Osteoblast (primary cell): ENCODE measurements around the gene WFDC9. TPM values are rescaled to one million over a fixed set of nuclear protein-coding genes. Genes with fewer than 3 reads are reported as not detected.

ENCODE experiments used
- DNase-seq: peaks from one replicate; pipeline ENCODE4 v3.0.0; 2011; ENCODE audit warnings: low spot score, mixed read lengths; ENCODE audit not compliant: insufficient read length; ENCODE audit errors: missing footprints
- H2AFZ ChIP-seq: 2 replicates; pipeline ENCODE4 v1.6.0; 2011; ENCODE audit warnings: mild to moderate bottlenecking, low read length
- H3K27ac ChIP-seq: 2 replicates; pipeline ENCODE4 v1.5.1; 2011; ENCODE audit warnings: mild to moderate bottlenecking, low read depth, low read length, moderate library complexity
- H3K27me3 ChIP-seq: 2 replicates; pipeline ENCODE4 v1.6.0; 2012; ENCODE audit warnings: mild to moderate bottlenecking, control low read depth, inconsistent platforms, low read length, moderate library complexity; ENCODE audit not compliant: insufficient read depth
- H3K36me3 ChIP-seq: 2 replicates; pipeline ENCODE4 v1.5.1; 2011; ENCODE audit warnings: mild to moderate bottlenecking, low read length, control low read depth, moderate library complexity; ENCODE audit not compliant: insufficient read depth
- H3K4me1 ChIP-seq: 2 replicates; pipeline ENCODE4 v1.5.1; 2011; ENCODE audit warnings: mild to moderate bottlenecking, low read length, control low read depth, moderate library complexity; ENCODE audit not compliant: insufficient read depth
- H3K4me2 ChIP-seq: 2 replicates; pipeline ENCODE4 v1.6.0; 2011; ENCODE audit warnings: mild to moderate bottlenecking, low read length; ENCODE audit not compliant: insufficient read depth
- H3K4me3 ChIP-seq: fragments of 200-600 bp; sonication (generic); 3 replicates; pipeline ENCODE4 v1.5.1; 2012; ENCODE audit warnings: mild to moderate bottlenecking, low read length, inconsistent platforms; ENCODE audit not compliant: insufficient read depth
- H3K79me2 ChIP-seq: 2 replicates; pipeline ENCODE4 v1.6.0; 2012; ENCODE audit warnings: mild to moderate bottlenecking, low read length, control low read depth, inconsistent platforms; ENCODE audit not compliant: insufficient read depth
- H3K9me3 ChIP-seq: 2 replicates; pipeline ENCODE4 v1.5.1; 2011; ENCODE audit warnings: low read depth, low read length, control low read depth
- H4K20me1 ChIP-seq: 2 replicates; pipeline ENCODE4 v1.6.0; 2012; ENCODE audit warnings: mild to moderate bottlenecking, low read length, control low read depth; ENCODE audit not compliant: insufficient read depth
- total RNA-seq: library from RNA; depleted of rRNA; stranded (reverse); fragments of >200 nt; gene quantifications from 2 replicates; pipeline ENCODE4 v1.2.3, GENCODE V29; 2012
- TF ChIP-seq, protein P1 (sequence below): IDR thresholded peaks from 2 replicates; pipeline ENCODE4 v1.5.1; 2011; ENCODE audit warnings: mild to moderate bottlenecking, low read depth, low read length, moderate library complexity; ENCODE audit errors: extremely low read depth

Gene WFDC9
- total RNA-seq, 1 donor = not detected

DNA sequence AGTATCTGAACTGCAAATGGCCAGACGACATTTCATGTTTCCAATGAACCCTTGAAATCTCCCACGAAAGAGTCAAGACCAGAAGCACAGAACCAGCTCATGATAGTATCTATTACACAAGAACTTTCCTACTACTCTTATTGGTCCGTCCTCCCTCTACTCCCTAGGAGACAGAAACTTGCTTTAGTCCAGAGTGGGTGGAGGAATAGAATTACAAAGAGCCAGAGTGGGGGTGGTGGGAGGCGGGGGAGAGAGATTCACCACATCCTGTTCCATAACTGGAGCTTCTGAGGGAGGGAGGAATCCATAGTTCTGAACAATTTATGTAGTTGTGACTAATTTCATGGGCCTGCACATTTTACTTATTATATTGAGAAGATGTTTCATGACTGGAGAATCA lies 20.0 kb downstream of the WFDC9 start:
- peak overlapping the region; percentile 80 for H2AFZ ChIP-seq
- peak overlapping the region; percentile 47 for H3K4me2 ChIP-seq
- no peaks in the 10 kb centered on the region for H3K79me2 ChIP-seq
- peak; percentile 42 for DNase-seq
- TF ChIP-seq, protein P1, sequence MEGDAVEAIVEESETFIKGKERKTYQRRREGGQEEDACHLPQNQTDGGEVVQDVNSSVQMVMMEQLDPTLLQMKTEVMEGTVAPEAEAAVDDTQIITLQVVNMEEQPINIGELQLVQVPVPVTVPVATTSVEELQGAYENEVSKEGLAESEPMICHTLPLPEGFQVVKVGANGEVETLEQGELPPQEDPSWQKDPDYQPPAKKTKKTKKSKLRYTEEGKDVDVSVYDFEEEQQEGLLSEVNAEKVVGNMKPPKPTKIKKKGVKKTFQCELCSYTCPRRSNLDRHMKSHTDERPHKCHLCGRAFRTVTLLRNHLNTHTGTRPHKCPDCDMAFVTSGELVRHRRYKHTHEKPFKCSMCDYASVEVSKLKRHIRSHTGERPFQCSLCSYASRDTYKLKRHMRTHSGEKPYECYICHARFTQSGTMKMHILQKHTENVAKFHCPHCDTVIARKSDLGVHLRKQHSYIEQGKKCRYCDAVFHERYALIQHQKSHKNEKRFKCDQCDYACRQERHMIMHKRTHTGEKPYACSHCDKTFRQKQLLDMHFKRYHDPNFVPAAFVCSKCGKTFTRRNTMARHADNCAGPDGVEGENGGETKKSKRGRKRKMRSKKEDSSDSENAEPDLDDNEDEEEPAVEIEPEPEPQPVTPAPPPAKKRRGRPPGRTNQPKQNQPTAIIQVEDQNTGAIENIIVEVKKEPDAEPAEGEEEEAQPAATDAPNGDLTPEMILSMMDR = no peak
- peaks cover 21% of the 10 kb centered on the region for H3K4me1 ChIP-seq
- H3K27ac ChIP-seq = peak overlapping the region; percentile 53
- no peaks in the 10 kb centered on the region for H3K36me3 ChIP-seq
- peak overlapping the region; percentile 31 for H3K4me3 ChIP-seq
- no peaks in the 10 kb centered on the region for H4K20me1 ChIP-seq
- H3K27me3 ChIP-seq = no peaks in the 10 kb centered on the region
- H3K9me3 ChIP-seq = no peaks in the 10 kb centered on the region

DNA sequence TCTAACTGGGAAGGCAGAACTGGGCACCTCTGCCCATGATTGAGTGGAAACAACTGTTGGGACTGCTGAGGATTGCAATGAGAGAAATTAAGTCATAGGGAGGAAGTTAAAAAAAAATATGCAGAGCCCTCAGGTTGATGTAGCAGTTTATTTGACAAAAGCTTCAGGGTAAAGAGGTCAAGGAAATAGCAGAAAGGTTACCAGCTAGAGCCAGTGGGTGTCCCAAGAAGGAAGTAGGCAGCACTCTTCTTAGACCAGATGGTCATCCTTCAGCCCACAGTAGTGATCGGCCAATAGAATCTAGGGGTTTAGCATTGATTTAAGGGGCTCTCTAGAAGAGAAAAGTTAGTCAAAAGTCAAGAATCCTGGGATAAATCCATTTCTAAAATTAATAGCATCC lies 23.3 kb downstream of the WFDC9 start:
- DNase-seq = no peak
- Histone ChIP-seq H3K4me1 (peaks cover 21% of the 10 kb centered on the region), H2AFZ (no peak overlapping the region), H3K4me3 (no peak overlapping the region), H3K36me3 (no peaks in the 10 kb centered on the region), H4K20me1 (no peaks in the 10 kb centered on the region), H3K9me3 (peaks cover 3% of the 10 kb centered on the region), H3K4me2 (no peak overlapping the region), H3K27me3 (no peaks in the 10 kb centered on the region), H3K79me2 (no peaks in the 10 kb centered on the region), H3K27ac (no peak overlapping the region)
- TF ChIP-seq, protein P1 = no peak

DNA sequence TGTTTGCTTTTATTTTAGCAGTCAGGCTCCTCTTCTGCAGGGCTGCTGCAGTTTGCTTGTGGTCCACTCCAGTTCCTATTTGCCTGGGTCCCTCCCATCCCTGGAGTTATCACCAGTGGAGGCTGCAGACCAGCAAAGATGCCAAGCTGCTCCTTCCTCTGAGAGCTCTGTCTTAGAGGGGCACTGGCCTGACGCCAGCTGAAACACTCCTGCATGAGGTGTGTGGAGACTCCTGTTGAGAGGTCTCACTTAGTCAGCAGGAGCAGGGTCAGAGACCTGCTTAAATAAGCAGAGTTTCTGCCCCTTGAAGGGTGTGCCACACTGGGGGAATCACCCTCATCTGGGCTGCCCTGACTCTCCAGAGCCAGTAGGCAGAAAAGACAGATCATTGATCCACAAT lies 35.8 kb downstream of the WFDC9 start:
- Histone ChIP-seq H3K4me2 (no peak overlapping the region), H3K27ac (no peak overlapping the region)

DNA sequence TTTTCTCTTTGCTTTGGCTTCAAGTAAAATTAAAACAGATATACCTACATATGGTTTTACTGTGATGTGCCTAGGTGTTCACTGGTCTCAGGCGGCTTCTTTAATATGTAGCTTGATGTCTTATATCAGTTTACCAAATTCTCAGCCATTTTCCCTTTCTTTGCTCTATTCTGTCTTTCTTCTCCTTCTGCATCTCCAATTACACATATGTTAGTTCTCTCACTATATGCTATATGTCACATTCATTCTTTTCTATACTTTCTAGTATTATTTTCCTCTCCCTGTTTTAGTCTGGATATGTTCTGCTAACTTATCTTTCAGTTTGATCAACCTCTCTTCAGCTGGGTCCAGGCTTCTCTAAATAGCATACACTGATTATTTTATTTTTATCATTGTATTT lies 37.6 kb downstream of the WFDC9 start:
- H3K4me2 ChIP-seq = no peak overlapping the region
- no peaks in the 10 kb centered on the region for H3K79me2 ChIP-seq
- TF ChIP-seq, protein P1 = no peak

More for the DNA sequence above, 35.8 kb downstream of the WFDC9 start:
- Histone ChIP-seq H3K36me3 (no peaks in the 10 kb centered on the region), H3K4me1 (no peaks in the 10 kb centered on the region), H3K27me3 (peaks cover 20% of the 10 kb centered on the region), H3K9me3 (no peaks in the 10 kb centered on the region), H2AFZ (no peak overlapping the region), H3K79me2 (no peaks in the 10 kb centered on the region), H4K20me1 (no peaks in the 10 kb centered on the region), H3K4me3 (no peak overlapping the region)
- TF ChIP-seq, protein P1 = no peak
- DNase-seq = peak; percentile 15

More for the DNA sequence above, 37.6 kb downstream of the WFDC9 start:
- no peak overlapping the region for H2AFZ ChIP-seq
- H3K27me3 ChIP-seq = peaks cover 13% of the 10 kb centered on the region
- no peak overlapping the region for H3K27ac ChIP-seq
- DNase-seq = no peak
- H3K4me3 ChIP-seq = no peak overlapping the region
- no peaks in the 10 kb centered on the region for H3K36me3 ChIP-seq
- H4K20me1 ChIP-seq = no peaks in the 10 kb centered on the region
- H3K4me1 ChIP-seq = no peaks in the 10 kb centered on the region
- no peaks in the 10 kb centered on the region for H3K9me3 ChIP-seq
